LNCAP (cell line): ENCODE measurements around the gene MAMLD1.

Experiments used
- TF ChIP-seq, protein P1 (sequence below): fragments of 450-650 bp; IDR thresholded peaks from 2 replicates; pipeline ENCODE4 v1.5.1; 2017; ENCODE audit warnings: mild to moderate bottlenecking

MAMLD1 gene

DNA sequence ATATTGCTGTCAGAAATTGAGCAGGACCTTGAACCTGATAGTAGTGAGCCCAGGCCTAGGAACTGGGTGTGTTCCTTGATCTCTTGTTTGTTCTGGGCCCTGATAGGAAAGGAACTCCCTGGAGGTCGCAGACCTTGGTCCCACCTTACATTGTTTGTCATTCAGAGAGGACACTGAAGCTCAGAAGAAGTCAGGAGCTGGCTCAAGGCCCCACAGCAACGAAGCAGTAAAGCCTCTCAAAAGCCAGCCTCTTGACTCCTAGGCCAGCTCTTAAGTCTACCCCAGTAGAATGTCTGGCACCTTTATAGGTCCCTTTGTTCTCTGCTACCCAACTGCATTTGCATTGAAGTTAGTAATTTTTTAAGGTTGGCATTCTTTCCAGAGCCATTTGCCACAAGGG lies 46.8 kb downstream of the MAMLD1 start:
- TF ChIP-seq, protein P1, sequence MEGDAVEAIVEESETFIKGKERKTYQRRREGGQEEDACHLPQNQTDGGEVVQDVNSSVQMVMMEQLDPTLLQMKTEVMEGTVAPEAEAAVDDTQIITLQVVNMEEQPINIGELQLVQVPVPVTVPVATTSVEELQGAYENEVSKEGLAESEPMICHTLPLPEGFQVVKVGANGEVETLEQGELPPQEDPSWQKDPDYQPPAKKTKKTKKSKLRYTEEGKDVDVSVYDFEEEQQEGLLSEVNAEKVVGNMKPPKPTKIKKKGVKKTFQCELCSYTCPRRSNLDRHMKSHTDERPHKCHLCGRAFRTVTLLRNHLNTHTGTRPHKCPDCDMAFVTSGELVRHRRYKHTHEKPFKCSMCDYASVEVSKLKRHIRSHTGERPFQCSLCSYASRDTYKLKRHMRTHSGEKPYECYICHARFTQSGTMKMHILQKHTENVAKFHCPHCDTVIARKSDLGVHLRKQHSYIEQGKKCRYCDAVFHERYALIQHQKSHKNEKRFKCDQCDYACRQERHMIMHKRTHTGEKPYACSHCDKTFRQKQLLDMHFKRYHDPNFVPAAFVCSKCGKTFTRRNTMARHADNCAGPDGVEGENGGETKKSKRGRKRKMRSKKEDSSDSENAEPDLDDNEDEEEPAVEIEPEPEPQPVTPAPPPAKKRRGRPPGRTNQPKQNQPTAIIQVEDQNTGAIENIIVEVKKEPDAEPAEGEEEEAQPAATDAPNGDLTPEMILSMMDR: no peak

DNA sequence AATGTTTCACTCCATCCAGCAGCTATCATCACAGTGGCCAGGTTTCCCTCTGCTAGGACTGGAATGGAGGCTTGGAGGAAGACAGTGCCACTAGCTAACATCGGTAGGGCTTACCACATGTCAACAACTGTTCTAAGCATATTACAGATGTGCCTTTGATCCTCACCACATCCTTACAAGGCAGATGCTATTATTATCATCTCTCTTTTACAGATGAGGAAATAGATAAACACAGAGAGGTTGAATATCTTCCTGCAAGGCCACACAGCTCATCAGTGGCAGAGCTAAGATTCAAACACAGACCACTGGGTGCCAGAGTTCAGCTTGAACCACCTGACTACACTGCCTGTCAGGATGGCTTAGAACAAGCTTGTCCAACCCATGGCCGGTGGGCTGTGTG lies 47.4 kb downstream of the MAMLD1 start:
- TF ChIP-seq, protein P1: no peak

DNA sequence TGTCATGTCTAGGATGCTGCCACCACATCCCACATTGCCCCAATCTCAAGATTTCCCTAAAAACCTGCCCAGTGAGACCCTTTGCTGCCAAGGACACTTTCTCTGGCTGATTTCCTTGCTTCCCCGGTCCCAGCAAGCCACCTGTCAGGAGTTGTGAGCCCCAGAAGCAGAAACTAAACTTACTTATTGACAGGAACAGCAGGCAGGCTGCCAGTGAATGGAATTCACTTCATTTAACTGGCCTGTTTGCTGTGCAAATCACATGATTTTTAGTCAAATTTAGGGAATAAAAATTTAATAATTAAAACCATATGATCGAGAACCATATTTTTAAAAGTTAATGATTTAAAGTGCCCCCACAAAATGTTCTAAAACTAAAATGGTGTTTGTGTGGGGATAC lies 48.5 kb downstream of the MAMLD1 start:
- TF ChIP-seq, protein P1: no peak

DNA sequence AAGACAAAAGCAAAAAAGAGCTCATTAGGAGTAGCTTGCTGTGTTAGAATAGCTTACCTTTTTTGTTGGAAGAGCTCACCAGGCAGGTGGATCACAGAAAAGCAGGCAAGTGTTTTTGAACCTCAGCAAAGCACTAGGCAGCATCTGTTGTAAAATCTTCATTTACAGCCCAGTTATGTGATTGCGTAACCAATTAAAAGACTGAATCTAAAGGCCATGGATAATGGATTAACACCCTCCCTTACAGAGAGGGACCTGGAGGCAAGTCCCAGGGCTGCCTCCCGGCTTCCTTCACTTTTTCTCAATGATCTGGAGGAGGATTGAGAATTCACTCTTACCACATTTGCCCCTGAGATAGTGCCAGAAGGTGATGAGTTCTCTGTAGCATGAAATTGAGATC lies 51.1 kb downstream of the MAMLD1 start:
- TF ChIP-seq, protein P1: no peak

DNA sequence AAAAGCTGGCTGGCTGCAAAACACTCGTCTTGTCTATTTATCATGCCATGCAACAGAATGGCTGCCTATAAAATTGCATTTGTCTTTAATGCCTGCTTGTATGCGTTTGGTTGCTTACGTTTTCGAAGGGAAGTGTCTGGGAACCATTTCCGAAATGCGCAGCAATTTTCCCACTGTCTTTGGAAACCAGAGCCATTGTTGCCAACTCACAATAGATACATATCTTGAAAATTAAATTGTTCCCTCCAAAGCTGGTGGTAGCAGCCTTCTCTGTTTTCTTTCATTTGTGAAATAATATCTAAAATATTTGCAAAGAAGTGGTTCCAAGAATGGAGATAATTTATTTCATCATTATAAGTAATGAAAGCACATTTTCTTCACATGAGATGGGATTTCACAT lies 53.4 kb downstream of the MAMLD1 start:
- TF ChIP-seq, protein P1: no peak

DNA sequence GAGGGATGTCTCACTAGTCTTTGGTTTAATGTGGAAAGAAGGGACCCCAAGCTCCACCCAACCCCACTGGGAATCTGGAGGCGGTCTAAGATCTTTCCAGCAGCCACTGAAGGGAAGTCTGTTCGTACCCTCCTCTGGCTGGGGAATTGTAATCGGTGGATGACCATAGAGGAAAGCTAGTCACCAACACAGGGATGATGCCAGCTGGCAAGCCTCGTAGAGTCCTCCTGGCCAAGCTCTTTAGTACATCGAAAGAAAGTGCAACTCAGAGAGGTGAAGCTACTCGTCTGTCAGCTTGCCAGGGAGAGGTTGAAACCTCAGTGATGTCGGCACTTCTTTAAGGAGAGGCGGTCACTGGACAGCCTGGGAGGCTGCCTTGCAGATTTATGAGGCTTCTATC lies 58.7 kb downstream of the MAMLD1 start:
- TF ChIP-seq, protein P1: no peak

DNA sequence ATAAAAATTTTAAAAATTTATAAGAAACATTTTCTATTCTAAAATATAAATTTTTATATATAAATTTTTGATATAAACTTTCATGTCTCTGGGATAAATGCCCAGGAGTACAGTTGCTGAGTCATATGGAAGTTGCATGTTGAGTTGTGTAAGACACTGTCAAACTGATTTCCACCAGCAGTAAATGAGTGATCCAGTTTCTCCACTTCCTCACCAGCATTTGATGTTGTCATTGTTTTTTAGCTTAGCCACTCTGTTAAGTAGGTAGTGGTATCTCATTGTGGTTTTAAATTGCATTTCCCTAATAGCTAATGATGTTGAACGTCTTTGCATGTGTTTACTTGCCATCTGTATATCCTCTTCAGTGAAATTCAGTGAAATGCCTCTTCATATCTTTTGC lies 66.5 kb downstream of the MAMLD1 start:
- TF ChIP-seq, protein P1: no peak

DNA sequence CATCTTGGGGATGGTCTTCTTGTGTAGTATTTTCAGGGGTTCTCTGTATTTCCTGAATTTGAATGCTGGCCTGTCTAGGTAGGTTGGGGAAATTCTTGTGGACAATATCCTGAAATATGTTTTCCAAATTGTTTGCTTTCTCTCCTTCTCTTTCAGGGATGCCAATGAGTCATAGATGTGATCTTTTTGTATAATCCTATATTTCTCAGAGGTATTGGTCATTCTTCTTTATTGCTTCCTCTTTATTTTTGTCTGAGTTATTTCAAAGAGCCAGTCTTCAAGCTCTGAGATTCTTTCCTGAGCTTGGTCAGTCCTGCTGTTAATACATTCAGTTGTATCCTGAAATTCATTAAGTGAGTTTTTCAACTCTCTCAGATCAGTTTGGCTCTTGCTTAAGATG lies 73.1 kb downstream of the MAMLD1 start:
- TF ChIP-seq, protein P1: no peak
